GM18519 (cell line): Measurements from ENCODE around the gene KIF1B.
"Not testable (repeated sequence)": the region's sequence is repeated elsewhere in the genome, so short reads cannot be mapped to it uniquely, and the experiment has no call there.

Experiments used
- ATAC-seq: cut with Tn5 transposase; IDR thresholded peaks from one replicate; pipeline ENCODE4 v1.9.1; 2021; ENCODE audit warnings: mild to moderate bottlenecking, moderate library complexity; ENCODE audit not compliant: unreplicated experiment, low FRiP score

The KIF1B gene

DNA sequence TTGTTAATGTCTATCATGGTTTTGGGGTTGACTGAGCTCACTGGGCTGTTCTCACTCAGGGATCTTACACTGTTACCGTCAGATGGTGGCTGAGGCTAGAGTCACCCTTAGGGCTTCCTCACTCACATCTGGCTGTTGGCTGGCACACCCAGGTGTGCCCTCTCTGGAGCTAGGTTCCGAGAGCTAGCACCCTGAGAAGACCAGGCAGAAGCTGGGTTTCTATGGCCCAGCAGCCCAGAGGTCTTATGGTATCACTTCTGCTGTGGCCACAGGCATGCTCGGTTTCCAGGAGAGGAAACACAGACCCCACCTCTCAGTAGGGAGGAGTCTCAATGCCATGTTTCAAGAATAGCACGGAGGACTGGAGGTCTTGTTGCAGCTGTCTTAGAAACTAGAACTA is 20.7 kb upstream of the KIF1B start:
- no peak for ATAC-seq

DNA sequence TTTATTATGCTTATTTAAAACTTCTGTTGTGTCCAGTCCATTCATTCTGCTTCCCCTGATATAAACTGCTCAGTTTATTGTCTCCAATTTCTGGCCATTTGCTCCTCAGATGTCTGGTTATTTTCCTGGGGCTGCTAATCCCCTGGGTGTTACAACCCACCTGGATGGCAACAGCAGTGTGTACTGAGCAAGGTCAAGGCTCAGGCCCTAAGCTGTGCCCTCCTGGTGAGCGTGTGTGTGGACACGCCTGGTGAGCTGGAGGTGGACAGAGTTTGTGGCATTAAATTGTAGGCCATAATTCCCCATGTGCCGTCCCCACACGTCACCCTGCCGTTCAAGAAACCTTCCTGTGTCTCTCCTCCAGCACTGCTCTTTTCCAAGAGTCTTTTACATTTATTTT is 18.1 kb upstream of the KIF1B start:
- ATAC-seq = no peak

DNA sequence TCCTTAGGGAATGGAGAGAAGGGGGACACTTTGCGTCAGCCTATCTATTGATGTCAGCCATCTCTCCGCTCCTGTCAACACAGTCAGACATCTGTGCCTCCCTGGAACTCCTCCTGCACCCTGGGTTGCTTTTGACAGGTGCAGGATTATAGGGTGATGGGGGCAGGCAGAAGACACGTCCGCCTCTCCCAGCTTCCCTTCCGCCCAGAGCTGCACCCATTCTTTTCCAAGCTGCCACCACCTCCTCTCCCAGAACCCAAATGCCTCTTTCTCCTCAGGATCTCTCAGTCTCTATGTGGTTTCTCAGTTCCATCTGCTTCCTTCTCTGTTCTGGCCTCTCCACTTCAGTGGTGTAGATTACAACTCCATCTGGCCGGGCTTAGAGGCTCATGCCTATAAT is 17.1 kb upstream of the KIF1B start:
- ATAC-seq = no peak

DNA sequence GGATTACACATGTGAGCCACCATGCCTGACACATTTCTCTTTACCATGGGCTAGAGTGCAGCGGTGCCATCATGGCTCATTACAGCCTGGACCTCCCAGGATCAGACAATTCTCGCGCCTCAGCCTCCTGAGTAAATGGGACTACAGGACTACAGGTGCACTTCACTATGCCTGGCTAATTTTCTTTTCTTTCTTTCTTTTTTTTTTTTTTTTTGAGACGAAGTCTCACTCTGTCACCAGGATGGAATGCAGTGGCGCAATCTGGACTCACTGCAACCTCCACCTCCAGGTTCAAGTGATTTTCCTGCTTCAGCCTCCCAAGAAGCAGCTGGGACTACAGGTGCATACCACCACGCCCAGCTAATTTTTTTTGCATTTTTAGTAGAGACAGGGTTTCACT is 14.8 kb upstream of the KIF1B start:
- no peak for ATAC-seq

DNA sequence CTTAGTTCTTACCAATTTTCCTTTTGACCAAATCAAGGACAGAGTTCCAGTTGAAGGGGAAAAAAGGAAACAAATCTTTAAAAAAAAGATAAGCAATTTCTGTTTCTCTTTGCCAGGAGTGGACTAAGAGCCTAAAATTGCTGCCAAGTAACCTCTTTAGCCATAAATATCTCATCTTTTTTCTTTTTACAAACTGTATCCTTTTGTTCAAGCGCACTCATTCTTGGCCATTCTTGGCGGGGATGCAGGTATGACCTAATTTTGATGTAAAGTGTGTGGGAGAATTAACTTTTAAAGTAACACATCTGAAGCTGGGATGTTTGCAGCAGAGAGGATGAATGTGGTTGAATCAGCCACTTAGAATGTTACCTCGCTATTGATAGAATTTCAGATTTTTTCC is 13.4 kb upstream of the KIF1B start:
- no peak for ATAC-seq

DNA sequence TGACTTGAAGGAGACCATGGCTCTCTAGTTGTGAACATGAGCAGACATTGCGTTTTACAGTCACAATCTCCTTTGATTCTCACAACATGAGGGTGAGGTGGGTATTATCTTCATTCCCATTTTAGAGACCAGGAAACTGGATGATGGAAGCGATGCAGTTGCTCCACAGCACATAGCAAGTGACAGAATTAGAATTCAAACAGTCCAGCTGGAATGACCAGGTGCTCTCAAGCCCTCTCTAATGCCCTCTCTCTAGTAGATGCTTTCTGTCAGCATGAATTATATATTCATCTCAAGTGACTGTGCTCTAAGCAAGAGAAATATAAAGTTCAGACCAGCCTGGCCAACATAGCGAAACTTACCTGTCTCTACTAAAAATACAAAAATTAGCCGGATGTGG is 9.8 kb upstream of the KIF1B start:
- ATAC-seq = no peak

DNA sequence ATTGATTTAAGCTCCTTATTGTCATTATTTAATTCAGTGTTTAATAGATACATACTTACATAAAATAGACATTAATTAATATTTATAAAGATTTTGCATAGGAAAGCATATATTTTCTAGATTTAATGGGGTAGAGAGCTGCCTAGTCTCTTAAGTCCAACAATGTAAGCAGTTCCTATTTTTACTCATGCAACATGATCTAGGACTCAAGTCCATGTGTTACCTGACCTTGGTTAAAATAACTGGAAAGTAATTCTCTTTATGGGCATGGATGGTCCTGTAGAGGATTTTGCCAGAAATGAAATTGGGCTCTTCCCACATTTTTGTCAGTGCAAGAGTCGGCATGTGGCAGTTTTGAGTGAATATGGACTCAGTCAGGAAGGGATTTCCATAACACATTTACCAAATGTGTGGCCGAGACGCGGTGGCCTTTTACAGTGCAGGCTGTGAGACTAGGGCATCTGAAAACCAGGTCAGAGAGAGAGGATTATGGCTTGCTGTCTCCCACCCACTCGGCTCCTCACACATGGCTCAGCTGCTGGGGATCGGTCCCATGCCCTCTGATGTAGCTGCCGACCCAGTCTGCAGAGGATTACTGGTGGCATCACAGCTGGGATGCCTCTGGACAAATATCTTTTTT is 6.2 kb upstream of the KIF1B start:
- ATAC-seq = no peak

DNA sequence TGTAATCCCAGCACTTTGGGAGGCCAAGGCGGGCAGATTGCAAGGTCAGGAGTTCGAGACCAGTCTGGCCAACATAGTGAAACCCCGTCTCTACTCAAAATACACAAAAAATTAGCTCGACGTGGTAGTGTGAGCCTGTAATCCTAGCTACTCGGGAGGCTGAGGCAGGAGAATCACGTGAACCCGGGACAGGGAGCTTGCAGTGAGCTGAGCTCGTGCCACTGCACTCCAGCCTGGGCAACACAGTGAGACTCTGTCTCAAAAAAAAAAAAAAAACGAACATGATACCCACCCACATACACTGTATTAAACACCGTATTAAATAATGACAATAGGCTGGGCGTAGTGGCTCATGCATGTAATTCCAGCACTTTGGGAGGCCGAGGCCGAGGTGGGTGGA is 5.2 kb upstream of the KIF1B start:
- ATAC-seq = not testable (repeated sequence)

DNA sequence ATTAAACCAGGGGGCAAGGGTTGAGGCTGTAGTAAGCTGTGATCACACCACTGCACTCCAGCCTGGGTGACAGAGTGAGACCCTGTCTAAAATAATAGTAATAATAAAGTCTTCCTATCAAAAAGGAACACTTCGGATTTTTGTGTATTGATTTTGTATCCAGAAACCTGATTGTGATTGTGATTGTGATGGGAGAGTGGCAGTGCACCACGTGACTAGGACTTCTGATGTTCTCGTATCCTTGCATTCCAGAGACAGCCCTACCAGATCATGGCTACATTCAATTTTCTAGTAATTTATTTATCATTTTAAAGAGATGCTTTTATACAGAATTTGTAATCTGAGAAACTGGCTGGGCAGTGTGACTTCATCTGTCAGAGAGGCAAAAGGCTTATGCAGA is 2.6 kb upstream of the KIF1B start:
- no peak for ATAC-seq

DNA sequence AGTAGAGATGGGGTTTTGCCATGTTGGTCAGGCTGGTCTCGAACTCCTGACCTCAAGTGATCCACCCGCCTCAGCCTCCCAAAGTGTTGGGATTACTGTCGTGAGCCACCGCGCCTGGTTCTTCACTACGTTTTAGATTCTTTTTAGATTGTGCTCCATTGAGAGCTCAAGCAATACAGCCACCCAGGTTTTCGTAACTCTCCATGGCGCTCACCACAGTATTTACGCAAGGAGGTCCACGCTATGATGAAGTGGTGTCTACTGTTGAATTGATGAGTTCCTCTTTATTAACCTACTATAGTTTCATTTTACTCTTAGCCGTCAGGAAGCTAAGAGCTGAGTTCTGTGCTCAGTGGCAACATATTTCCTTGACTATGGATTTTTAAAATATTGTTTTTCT is 1.8 kb upstream of the KIF1B start:
- ATAC-seq = no peak

DNA sequence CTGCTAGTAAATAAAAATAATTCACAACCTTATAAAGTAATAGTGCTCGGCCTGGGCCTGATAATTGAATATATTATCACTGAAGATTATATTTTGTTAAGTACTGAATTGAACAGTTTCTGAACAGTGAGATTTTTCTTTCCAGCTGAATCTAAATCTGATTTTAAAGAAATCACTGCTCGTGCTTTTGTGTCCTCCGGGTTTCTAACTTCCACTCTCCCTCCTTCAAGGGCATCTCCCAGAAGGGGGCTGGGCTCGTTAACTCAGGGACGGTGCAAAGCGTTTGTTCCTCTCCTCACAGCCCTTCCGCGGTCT is 823 bp upstream of the KIF1B start:
- no peak for ATAC-seq

DNA sequence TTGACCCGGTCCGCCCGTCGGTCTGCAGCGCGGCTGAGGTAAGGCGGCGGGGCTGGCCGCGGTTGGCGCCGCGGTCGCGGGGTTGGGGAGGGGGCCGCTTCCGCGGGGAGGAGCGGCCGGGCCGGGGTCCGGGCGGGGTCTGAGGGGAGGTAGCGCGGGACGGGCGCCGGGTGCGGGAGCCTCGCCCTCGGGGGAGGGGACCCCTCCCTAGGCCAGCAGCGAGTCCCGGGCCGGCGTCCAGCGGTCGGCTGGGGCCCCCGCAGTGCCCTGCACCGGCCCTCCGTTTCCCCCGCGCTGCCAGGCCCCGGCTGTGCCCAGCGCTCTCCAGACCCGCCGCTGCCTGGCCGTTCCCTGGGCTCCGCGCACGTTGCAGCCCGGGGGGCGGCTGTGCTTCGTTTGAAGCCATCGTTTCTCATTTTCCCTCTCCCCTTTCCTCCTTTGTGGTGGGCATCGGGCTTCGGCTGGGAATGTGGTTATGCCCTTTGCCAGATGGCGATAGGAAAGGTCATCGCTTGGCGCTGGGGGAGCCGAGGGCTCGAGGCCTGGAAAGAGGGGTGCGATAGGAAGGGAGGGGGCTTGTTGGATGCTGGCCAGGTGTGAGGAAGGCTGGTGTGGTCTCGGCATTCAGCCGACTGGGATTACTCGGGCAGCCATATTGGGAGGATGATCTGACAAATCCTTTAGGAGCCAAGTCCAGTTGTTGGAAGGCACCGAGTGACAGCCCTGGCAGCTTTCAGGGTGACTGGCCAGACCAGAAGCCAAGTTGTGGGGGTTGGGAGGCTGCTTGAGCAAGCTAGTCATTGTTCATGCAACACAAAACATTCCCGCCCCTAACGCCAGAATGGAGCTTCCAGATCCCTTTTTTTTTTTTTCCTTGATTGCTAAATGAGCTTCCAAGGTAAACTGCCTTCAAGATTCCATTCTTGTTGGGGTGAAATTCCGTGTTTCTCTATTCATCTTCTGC is 753 bp downstream of the KIF1B start:
- no peak for ATAC-seq

DNA sequence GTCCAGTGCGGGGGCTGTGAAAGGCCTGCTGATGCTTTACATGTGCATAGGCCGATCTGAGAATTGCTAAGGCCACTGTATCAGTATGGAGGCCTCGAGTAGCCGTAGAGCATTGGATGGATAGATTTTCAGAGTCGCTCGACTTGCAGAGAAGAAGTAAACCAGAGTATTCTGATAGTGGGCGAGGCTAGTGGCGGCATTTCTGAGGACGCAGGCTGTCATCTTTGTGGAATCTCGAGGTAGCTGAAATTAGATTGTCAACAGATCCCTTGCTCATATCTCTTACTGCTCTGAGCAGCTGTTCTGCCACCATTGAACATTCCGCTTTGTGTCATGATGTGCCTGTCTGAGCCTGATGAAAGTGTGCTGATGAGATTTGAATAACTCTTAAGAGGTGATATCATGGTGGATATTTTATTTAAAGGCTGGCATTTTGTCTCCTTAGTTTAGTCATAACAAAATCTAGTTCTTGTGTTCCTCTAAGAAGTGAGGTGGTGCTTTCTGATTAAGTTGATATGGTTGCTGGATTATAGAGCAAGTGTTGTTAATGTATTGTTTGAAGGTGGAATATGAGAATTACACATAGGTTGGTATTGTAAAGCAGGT is 1.5 kb downstream of the KIF1B start:
- no peak for ATAC-seq

DNA sequence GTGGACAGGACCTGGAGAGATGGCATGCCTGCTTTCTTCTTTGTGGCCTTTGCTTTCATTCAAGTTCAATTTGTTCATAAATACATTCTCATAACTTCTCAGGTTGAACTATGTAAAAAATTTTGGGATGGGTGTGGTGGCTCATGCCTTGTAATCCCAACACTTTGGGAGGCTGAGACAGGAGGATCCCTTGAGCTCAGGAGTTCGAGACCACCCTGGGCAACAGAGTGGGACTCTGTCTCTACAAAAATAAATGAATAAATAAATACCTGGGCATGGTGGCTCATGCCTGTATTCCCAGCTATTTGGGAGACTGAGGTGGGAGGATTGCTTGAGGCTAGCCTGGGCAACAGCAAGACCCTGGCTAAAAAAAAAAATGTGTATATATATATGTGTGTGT is 2.1 kb downstream of the KIF1B start:
- ATAC-seq = no peak

DNA sequence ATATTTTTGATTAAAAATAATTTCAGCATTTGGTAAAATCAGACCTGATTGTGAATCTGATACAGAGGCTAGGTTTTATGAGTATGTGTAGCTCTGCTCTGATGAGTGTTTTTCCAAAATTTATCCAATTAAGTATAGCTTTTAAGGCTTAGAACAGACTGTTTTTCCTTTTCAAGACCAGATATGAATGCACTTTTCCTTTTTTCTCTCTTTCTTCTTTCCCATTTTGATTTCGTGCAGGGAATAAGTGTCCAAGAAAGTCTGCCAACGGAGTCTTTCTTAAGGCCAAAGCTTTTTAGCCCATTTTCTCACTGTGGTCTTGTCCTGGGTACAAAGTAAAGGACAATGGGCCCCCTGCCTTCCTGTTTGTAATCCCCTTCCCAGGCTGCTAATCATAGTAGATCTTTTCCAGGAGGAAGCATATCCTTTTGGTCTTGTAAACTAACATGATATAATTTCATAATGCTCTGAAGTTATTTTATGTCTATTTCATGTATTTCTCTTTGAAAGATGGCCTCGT is 2.9 kb downstream of the KIF1B start:
- ATAC-seq = no peak

DNA sequence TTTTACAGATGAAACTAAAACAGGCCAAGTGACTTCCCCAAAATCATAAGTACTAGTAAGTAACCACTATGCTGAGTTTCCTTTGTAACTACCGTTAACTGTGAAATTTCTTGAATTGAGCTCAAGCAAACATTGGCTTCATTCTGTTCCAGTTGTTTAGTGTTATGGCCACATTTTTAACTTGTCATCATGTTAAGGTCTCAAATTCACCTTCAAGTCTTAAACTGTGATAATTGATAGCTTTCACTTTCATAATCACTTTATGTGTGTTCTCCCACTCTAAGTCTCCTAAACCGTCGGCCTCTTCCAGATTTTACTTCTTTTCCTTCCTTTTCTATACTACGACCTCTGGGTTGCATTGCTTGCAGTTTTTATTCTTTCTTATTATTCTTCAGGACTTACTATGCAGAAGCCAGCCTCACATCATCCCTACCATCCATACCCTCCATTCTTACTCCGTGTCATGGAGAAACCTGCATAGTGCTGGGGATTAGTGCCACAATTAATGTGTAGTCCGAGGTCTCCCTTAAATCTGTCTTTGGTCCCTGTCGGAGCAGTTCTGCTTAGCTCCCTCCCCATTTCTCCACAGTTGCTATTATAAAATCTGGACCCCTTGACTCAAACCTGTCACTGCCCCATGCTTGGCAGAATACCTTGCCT is 5.8 kb downstream of the KIF1B start:
- ATAC-seq = no peak

DNA sequence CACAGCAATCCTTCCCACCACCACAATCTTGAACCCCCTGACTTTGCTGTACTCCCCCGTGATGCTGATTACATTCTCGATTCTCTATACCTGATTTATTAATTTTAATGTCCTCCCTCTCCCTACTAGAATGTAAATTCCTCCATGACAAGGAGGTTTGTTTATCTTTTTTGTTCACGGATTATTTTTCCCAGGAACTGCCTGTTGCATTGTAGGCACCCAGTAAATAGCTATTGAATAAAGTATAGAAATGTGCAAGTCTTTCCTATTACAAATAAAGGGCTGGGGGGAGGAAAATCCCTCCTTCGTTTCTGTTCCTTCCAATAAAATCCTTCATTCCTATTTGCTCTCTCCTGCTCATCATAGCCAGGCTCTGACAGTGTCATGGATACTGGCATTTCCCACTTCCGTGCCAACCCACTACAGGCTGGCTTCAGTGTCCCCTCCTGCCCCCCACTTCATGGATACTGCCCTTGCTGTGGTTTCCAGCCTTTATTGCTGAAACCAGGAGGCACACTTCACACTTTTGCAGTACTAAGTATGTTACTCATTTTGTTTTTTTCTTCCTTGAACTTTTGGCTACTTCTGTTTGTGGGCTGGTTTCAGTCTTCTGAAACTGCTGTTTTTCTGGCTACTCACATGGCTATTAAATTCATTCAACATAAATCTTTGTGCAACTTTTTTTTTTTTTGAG is 7.5 kb downstream of the KIF1B start:
- no peak for ATAC-seq

DNA sequence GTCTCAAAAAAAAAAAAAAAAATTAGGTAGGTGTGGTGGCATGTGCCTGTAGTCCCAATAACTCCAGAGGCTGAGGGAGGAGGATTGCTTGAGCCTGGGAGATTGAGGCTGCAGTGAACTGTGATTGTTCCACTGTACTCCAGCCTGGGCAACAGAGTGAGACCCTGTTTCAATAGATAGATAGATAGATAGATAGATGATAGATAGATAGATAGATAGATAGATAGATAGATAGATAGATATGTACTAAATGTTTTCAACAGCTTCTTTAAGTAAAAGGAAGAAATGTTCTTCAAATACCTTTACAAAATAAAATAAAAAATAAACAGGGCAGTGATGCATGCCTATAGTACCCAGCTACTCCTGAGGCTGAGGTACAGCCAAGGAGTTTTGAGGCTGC is 9.8 kb downstream of the KIF1B start:
- no peak for ATAC-seq

DNA sequence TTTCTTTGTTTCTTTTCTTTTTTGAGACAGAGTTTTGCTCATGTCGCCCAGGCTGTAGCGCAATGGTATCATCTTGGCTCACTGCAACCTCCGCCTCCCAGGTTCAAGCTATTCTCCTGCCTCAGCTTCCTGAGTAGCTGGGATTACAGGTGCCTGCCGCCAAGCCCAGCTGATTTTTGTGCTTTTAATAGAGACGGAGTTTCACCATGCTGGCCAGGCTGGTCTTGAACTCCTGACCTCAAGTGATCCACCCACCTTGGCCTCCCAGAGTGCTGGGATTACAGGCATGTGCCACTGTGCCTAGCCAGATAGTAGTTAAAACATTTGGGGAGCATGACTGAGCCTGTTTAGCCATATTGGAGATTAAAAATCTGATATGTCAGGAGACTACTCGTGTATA is 10.3 kb downstream of the KIF1B start:
- not testable (repeated sequence) for ATAC-seq

DNA sequence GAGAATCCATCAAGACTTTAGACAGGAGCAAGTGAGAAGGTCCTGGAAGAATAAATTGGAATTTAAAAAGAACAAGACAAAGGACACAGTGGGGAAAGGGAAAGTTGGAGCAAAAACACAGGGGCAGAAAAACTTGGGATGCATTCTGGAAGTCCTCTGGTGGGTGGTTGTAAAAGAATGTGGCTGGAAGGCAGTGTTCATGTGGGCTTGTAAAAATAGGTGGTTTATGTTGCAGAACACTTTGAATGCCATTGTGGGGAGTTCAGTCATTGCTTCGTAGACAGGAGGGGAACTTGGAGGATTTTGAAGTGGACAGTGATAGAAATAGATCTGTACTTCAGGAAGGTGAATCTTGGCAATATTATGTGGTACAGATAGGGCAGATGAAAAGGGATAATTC is 15.2 kb downstream of the KIF1B start:
- no peak for ATAC-seq
